Panc1 (cell line): ENCODE measurements around the gene SEMA4D. TPM values are rescaled to one million over a fixed set of nuclear protein-coding genes. Genes with fewer than 3 reads are reported as not detected.

ENCODE experiments used
- ATAC-seq: fragments of 200-7000 bp; cut with Tn5 transposase; 2 replicates; pipeline ENCODE4 v1.9.1; 2020; ENCODE audit warnings: mild to moderate bottlenecking, moderate library complexity
- BruUV-seq: library from RNA; stranded (reverse); fragments of 400-500 nt; replicated peaks from 2 replicates; lab custom pipeline; 2021; lab: Mats Ljungman, UMichigan
- CTCF ChIA-PET: fragments of 300-600 bp; sonication (Branson Sonifier 250); formaldehyde crosslinking; loops from one replicate; lab custom pipeline; 2022; ENCODE audit warnings: antibody characterized with exemption; lab: Charles Lee
- POLR2A ChIA-PET: fragments of 300-600 bp; sonication (Branson Sonifier 250); formaldehyde crosslinking; loops from one replicate; lab custom pipeline; 2022; ENCODE audit warnings: antibody characterized with exemption; lab: Charles Lee
- DNase-seq: peaks from one replicate; pipeline ENCODE4 v3.0.0-alpha.2; 2010; ENCODE audit warnings: low read depth, low spot score
- H3K27ac ChIP-seq: 2 replicates; pipeline ENCODE4 v1.5.1; 2011; ENCODE audit warnings: mild to moderate bottlenecking, low read length, inconsistent platforms
- H3K27me3 ChIP-seq: fragments of 200-500 bp; sonication (Bioruptor generic); 2 replicates; pipeline ENCODE4 v1.6.0; 2014; ENCODE audit warnings: low read length, inconsistent platforms; ENCODE audit not compliant: control insufficient read depth, insufficient read depth
- H3K36me3 ChIP-seq: fragments of 200-500 bp; sonication (Bioruptor generic); 2 replicates; pipeline ENCODE4 v1.5.1; 2014; ENCODE audit warnings: inconsistent platforms, mild to moderate bottlenecking, low read length, moderate library complexity; ENCODE audit not compliant: control insufficient read depth, insufficient read depth
- H3K4me1 ChIP-seq: 2 replicates; pipeline ENCODE4 v1.5.1; 2011; ENCODE audit warnings: inconsistent platforms, mild to moderate bottlenecking, low read length, moderate library complexity; ENCODE audit not compliant: control insufficient read depth, insufficient read depth
- H3K4me3 ChIP-seq, 2 experiments: 2 replicates each; pipeline ENCODE4 v1.5.1; 2011 to 2012; ENCODE audit warnings: low read depth in 2 of 2, low read length in 2 of 2, mild to moderate bottlenecking in 2 of 2, inconsistent platforms in 1 of 2, moderate library complexity in 1 of 2
- H3K9me3 ChIP-seq: fragments of 200-500 bp; sonication (Bioruptor generic); 2 replicates; pipeline ENCODE4 v1.5.1; 2014; ENCODE audit warnings: low read depth, mild to moderate bottlenecking, inconsistent platforms, low read length, moderate library complexity; ENCODE audit not compliant: control insufficient read depth, insufficient read depth
- POLR2AphosphoS5 ChIP-seq: IDR thresholded peaks from 2 replicates; pipeline ENCODE4 v1.6.1; 2012; ENCODE audit warnings: mild to moderate bottlenecking, low read depth, low read length, moderate library complexity
- SIN3A ChIP-seq: IDR thresholded peaks from 2 replicates; pipeline ENCODE4 v1.6.1; 2012; ENCODE audit warnings: low read depth, mild to moderate bottlenecking, low read length, moderate library complexity, borderline replicate concordance; ENCODE audit not compliant: insufficient read depth
- TCF7L2 ChIP-seq: IDR thresholded peaks from 2 replicates; pipeline ENCODE4 v1.6.1; 2011; ENCODE audit warnings: mild to moderate bottlenecking, low read depth, low read length, inconsistent platforms
- in situ Hi-C: cut with HindIII; loops from 2 replicates; pipeline ENCODE4 v1.10.0; 2016; ENCODE audit warnings: low sequenced_read_pairs, low pct_unique_long_range_greater_than_20kb
- intact Hi-C: fragments of 100-400 bp; cut with micrococcal nuclease; formaldehyde crosslinking; loops from one replicate; pipeline ENCODE4 v1.10.0; 2022; ENCODE audit not compliant: unreplicated experiment
- total RNA-seq: library from RNA; stranded (reverse); gene quantifications from one replicate; pipeline ENCODE4 v1.2.1, GENCODE V29; 2021; ENCODE audit not compliant: unreplicated experiment
- TF ChIP-seq, protein P1 (sequence below): fragments of 450-650 bp; IDR thresholded peaks from 2 replicates; pipeline ENCODE4 v1.5.1; 2017; ENCODE audit warnings: mild to moderate bottlenecking
- TF ChIP-seq, protein P2 (sequence below), 2 experiments: IDR thresholded peaks; 2 replicates each; pipeline ENCODE4 v1.6.1; 2011 to 2012; ENCODE audit warnings: low read depth in 2 of 2, control low read depth in 1 of 2, low read length in 1 of 2, mild to moderate bottlenecking in 1 of 2, moderate library complexity in 1 of 2; ENCODE audit not compliant: insufficient read depth in 1 of 2

The SEMA4D gene
- total RNA-seq, 1 experiment from 2014 or later: 6.5 TPM

DNA sequence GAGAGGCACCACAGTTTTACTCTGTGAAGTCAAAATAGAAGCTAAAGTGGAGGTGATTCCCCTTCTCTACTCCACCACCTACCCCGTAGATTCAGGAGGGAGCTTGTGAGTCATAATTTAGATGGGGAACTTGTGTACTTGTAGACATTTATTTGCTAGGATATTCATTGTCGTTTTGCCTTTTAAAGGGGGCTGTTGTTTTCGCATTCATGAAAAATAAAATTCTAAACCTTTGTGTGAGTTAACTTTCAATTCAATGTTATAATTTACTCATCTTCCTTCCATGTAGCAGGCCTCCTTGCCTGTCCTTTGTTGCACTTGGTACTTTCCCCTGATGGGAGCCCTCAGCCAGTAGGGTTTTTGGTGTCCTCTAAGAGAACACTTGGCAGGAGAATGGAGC is 157.6 kb downstream of the SEMA4D start:
- no peak overlapping the region for H3K27ac ChIP-seq
- intact Hi-C loops: no loop called here
- no peaks in the 10 kb centered on the region for H3K27me3 ChIP-seq
- no peaks in the 10 kb centered on the region for H3K4me1 ChIP-seq
- H3K4me3 ChIP-seq: no peak overlapping the region
- DNase-seq: no peak
- TF ChIP-seq, protein P1, sequence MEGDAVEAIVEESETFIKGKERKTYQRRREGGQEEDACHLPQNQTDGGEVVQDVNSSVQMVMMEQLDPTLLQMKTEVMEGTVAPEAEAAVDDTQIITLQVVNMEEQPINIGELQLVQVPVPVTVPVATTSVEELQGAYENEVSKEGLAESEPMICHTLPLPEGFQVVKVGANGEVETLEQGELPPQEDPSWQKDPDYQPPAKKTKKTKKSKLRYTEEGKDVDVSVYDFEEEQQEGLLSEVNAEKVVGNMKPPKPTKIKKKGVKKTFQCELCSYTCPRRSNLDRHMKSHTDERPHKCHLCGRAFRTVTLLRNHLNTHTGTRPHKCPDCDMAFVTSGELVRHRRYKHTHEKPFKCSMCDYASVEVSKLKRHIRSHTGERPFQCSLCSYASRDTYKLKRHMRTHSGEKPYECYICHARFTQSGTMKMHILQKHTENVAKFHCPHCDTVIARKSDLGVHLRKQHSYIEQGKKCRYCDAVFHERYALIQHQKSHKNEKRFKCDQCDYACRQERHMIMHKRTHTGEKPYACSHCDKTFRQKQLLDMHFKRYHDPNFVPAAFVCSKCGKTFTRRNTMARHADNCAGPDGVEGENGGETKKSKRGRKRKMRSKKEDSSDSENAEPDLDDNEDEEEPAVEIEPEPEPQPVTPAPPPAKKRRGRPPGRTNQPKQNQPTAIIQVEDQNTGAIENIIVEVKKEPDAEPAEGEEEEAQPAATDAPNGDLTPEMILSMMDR: no peak
- TF ChIP-seq POLR2AphosphoS5 (no peak), SIN3A (no peak), TCF7L2 (no peak)
- TF ChIP-seq, protein P2, sequence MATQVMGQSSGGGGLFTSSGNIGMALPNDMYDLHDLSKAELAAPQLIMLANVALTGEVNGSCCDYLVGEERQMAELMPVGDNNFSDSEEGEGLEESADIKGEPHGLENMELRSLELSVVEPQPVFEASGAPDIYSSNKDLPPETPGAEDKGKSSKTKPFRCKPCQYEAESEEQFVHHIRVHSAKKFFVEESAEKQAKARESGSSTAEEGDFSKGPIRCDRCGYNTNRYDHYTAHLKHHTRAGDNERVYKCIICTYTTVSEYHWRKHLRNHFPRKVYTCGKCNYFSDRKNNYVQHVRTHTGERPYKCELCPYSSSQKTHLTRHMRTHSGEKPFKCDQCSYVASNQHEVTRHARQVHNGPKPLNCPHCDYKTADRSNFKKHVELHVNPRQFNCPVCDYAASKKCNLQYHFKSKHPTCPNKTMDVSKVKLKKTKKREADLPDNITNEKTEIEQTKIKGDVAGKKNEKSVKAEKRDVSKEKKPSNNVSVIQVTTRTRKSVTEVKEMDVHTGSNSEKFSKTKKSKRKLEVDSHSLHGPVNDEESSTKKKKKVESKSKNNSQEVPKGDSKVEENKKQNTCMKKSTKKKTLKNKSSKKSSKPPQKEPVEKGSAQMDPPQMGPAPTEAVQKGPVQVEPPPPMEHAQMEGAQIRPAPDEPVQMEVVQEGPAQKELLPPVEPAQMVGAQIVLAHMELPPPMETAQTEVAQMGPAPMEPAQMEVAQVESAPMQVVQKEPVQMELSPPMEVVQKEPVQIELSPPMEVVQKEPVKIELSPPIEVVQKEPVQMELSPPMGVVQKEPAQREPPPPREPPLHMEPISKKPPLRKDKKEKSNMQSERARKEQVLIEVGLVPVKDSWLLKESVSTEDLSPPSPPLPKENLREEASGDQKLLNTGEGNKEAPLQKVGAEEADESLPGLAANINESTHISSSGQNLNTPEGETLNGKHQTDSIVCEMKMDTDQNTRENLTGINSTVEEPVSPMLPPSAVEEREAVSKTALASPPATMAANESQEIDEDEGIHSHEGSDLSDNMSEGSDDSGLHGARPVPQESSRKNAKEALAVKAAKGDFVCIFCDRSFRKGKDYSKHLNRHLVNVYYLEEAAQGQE (IDR thresholded peaks at IDR 0.05; ENCODE audit: insufficient read depth in 1 of 2, low read depth in 2 of 2, low read length in 1 of 2): no peak
- no peaks in the 10 kb centered on the region; the same call in 1 of the 2 replicates for H3K36me3 ChIP-seq
- no TSS peak for BruUV-seq
- POLR2A ChIA-PET: no interaction called here
- no peak for ATAC-seq
- CTCF ChIA-PET: no interaction called here
- in situ Hi-C loops: no loop called here
- H3K9me3 ChIP-seq: no peaks in the 10 kb centered on the region

GRCh38 chr9:89339807-89340206 is 158.1 kb downstream of the SEMA4D start:
- intact Hi-C loops (no loop called here), in situ Hi-C loops (no loop called here)
- DNase-seq (no peak), ATAC-seq (no peak)
- ChIA-PET POLR2A (no interaction called here), CTCF (no interaction called here)
- Histone ChIP-seq H3K27ac (no peak overlapping the region), H3K4me3 (no peak overlapping the region), H3K9me3 (no peaks in the 10 kb centered on the region), H3K27me3 (no peaks in the 10 kb centered on the region), H3K36me3 (no peaks in the 10 kb centered on the region; the same call in 1 of the 2 replicates), H3K4me1 (no peaks in the 10 kb centered on the region)
- TF ChIP-seq TCF7L2: no peak
- TF ChIP-seq POLR2AphosphoS5: no peak
- TF ChIP-seq, protein P1: no peak
- TF ChIP-seq SIN3A: no peak
- TF ChIP-seq, protein P2 (IDR thresholded peaks at IDR 0.05; ENCODE audit: insufficient read depth in 1 of 2, low read depth in 2 of 2, low read length in 1 of 2): no peak
- no TSS peak for BruUV-seq
